ENCODE results near the gene TNC. TPM values are rescaled to one million over a fixed set of nuclear protein-coding genes. Genes with fewer than 3 reads are reported as not detected.

The TNC gene
- total RNA-seq, 2 donors from 2014 or later, result 4.3 to 54.5 TPM

DNA sequence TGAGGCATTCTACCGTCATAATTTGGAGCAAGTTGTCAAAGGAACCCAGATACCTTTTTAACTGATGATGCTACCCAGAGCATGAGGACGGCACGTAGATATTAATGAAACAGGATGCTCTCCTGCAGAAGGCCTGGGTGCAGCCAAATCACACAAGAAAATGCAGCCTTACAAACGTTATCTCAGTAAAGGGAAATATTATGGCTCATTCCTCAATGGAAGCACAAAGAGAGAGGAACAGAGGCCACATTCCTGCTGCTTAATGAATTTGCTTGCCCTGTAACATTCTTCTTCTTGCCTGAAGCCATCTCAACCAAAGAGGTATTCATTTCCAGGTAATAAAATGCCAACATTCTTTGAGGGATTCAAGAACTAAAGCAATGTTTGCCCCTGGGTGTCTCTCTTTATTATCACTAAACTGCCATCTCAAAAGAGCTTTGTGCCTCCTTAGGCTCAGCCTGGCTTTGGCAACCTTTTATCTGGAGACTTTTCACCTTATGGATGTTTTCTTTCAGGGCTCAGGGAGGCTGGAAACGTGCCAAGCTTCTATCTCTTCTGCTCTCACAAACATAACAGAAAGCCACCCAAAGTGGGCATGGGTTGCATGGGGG is 92.9 kb downstream of the TNC start:
- ATAC-seq (no peak), DNase-seq (no peak)
- intact Hi-C loops (cut with DNase I), result loop anchor here in 1 of 2 donors (5.0 kb wide), 1 partner anchor 358 kb away; no protein-coding TSS in a partner anchor

- DNase-seq, result no peak
- intact Hi-C loops (cut with DNase I), result loop anchor here in 1 of 2 donors (5.0 kb wide), 1 partner anchor 356 kb away; no protein-coding TSS in a partner anchor
- ATAC-seq, result no peak
These were observed 95.1 kb downstream of the TNC start for GRCh38 chr9:115022760-115023434.

- DNase-seq (no peak), ATAC-seq (no peak)
- intact Hi-C loops (cut with DNase I), result loop anchor here in 1 of 2 donors (10.0 kb wide), 1 partner anchor 604 kb away; no protein-coding TSS in a partner anchor
These were observed 99.2 kb downstream of the TNC start for GRCh38 chr9:115018547-115019435.

- intact Hi-C loops (cut with DNase I), result loop anchor here in 1 of 2 donors (10.0 kb wide), 1 partner anchor 602 kb away; no protein-coding TSS in a partner anchor
- ATAC-seq, result peak in 1 of 2 donors; percentile 26
- no peak for DNase-seq
These were observed 101.6 kb downstream of the TNC start for GRCh38 chr9:115016344-115016743.

GRCh38 chr9:115015018-115015635 is 102.8 kb downstream of the TNC start:
- intact Hi-C loops (cut with DNase I), result loop anchor here (2.0 to 10.0 kb wide), 2 partner anchors 600 to 610 kb away; no protein-coding TSS in a partner anchor
- ATAC-seq (peak; percentile 61 to 67), DNase-seq (no peak)

GRCh38 chr9:115014438-115014837 is 103.5 kb downstream of the TNC start:
- DNase-seq, result no peak
- ATAC-seq, result no peak
- intact Hi-C loops (cut with DNase I), result loop anchor here (1.0 to 10.0 kb wide), 6 partner anchors 275 to 610 kb away; partner anchors contain the start of gene TEX48 (in 1 of the 2)

DNA sequence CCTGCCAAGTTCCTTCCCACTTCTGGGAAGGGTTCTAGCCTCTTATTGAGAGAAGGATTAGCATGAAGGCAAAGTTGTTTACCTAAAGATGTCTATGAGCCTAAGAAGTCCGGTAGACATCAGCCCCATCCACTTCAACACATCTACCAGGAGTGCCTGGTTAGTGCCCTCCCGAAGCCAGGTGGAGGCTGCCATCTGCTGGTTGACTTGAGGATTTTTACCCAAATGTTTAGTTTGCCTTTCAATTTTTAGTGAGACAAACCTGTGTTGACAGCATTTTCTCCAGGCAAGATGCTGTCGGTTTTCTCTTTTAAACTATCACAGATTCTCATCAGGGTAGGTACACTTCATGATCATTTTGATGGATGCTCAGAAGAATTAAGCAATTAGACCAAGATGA is 104.0 kb downstream of the TNC start:
- DNase-seq (peak; percentile 61), ATAC-seq (peak; percentile 74 to 79)
- intact Hi-C loops (cut with DNase I), result loop anchor here (1.0 to 10.0 kb wide), 6 partner anchors 275 to 609 kb away; partner anchors contain the start of gene TEX48 (in 1 of the 2)

DNA sequence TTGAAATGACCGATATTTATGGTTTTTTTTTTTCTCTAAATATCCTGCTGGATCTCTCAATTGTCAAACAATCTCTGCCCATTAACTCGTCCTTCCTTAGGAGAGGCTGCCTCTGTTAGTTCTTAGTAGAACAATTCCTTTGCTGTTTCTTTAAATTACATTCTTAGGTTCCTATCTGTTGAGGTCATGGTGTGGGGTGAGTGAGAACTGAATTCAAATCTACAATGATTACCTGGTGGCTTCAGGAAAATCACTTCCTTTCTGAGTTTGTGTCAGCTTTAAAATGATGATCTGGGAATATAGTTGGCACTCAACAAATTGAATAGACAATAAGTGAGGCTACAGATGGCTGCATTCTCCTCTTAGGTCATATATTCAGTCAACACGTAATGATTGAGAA is 105.5 kb downstream of the TNC start:
- ATAC-seq (no peak), DNase-seq (no peak)
- intact Hi-C loops (cut with DNase I), result loop anchor here (5.0 to 10.0 kb wide), 4 partner anchors 275 to 598 kb away; partner anchors contain the start of gene TEX48 (in 1 of the 2)

DNA sequence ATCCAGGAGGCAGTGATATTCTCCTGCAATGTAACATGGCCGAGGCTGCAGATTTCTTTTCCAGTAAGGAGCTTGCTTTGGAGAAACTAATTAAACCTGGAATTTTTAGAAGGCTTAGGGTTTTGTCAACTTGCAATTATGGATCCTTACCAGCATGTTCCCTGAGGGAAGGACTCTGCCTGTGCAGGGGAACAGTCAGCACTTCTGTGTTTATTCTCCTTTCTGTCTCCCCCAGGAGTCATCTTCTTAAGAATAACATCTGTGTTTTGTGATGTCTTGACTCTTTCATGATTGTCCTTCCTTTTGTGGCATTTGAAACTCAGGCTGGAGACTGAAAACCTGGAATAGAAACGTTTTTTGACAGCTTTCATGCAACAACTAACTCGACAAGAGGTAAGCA is 107.1 kb downstream of the TNC start:
- DNase-seq (no peak), ATAC-seq (no peak)
- intact Hi-C loops (cut with DNase I), result loop anchor here (5.0 to 10.0 kb wide), 4 partner anchors 274 to 596 kb away; partner anchors contain the start of gene TEX48 (in 1 of the 2)

- DNase-seq (no peak), ATAC-seq (peak in 1 of 2 donors; percentile 94)
- intact Hi-C loops (cut with DNase I), result no loop called here
These were observed 109.3 kb downstream of the TNC start for GRCh38 chr9:115008536-115009270.

DNA sequence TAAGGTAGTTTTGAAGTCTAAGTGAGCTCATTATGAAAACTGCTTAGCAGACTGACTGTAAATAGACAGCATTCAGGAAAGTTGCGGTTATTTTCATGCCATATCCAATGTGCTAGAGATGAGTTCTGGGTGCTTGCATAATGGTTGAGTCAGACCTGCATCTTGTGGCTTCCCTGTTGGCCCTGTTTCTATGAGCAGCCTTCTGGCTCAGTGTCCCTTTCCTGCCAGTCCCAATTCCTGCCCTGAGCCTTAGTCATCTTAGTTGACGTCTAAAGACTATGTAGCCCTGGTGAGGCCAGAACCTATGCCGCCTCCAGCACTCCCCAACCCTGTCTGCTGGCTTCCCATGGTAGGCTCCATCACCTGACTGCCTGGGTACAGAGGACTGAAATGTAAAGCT is 111.3 kb downstream of the TNC start:
- DNase-seq (no peak), ATAC-seq (peak in 1 of 2 donors; percentile 54)
- intact Hi-C loops (cut with DNase I), result no loop called here

GRCh38 chr9:115005322-115005721 is 112.6 kb downstream of the TNC start:
- intact Hi-C loops (cut with DNase I), result no loop called here

GRCh38 chr9:115004545-115004944 is 113.4 kb downstream of the TNC start:
- ATAC-seq (no peak), DNase-seq (no peak)
- intact Hi-C loops (cut with DNase I), result no loop called here

More at GRCh38 chr9:115005322-115005721, 112.6 kb downstream of the TNC start:
- no peak for DNase-seq
- no peak for ATAC-seq

DNA sequence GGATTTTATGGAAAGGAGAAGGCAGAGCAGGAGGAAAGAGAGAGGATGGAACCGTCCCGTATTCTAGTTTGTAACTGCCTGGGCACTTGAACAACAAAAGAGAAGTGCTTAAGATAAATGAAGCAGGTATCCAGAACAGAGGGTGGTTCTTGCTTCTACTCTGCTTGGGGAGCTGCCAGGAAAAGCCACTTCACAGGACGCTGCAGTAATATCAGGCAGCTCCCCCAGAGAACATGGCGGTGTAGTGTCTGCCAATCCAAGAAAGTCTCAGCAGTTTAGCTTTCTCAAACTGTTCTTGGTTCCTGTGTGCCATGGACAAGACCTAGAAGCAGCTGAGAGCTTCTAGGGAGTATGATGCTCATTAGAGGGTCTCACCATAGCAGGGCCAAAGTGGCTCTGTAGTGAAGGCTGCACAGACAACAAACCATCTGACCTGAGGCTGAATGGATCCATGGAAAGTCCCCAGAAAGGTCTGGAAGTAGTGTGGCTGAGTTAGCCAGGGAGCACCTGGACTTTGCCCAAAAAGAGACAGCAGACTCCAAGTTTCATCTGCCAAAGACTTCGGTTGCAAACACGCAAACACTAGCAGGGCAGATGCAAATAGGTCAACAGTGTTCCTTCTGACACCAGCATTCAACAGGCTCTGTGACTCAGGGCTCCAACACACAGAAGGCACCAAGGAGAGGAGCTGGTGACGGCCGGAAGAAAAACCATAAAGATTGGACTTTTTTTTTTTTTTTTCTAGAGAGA is 115.4 kb downstream of the TNC start:
- no peak for ATAC-seq
- intact Hi-C loops (cut with DNase I), result no loop called here
- DNase-seq, result no peak

GRCh38 chr9:115000217-115000639 is 117.7 kb downstream of the TNC start:
- intact Hi-C loops (cut with DNase I), result no loop called here
- DNase-seq, result no peak
- no peak for ATAC-seq

DNA sequence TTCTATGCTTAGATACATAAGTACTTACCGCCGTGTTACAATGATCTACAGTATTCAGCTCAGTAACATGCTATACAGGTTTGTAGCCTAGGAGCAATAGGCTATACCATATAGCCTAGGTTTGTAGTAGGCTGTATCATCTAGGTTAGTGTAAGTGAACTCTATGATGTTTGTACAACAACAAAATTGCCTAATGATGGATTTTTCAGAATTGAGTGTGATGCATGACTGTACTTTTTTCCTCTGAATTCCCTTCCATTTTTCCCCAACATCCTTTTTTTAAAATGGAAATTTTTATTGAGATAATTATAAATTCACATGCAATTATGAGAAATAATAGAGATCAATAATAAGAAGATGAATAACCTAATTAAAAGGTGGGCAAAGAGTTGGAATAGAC is 119.6 kb downstream of the TNC start:
- no peak for ATAC-seq
- no peak for DNase-seq
- intact Hi-C loops (cut with DNase I), result no loop called here

- peak; percentile 53 to 88 for ATAC-seq
These were observed 122.2 kb downstream of the TNC start for GRCh38 chr9:114995681-114996221.

More at GRCh38 chr9:114995681-114996221, 122.2 kb downstream of the TNC start:
- intact Hi-C loops (cut with DNase I), result no loop called here
- DNase-seq, result peak; percentile 27

All from left cardiac atrium (tissue), 4 donors.